SK-N-SH (cell line): Measurements from ENCODE around the gene ADAMTS14. TPM values are rescaled to one million over a fixed set of nuclear protein-coding genes. Genes with fewer than 3 reads are reported as not detected.
A peak's percentile ranks its signal among the peaks of the same experiment; 100 is the strongest.

Source experiments
- CTCF ChIA-PET: fragments of 300-600, 350-600 bp; formaldehyde crosslinking; extraction: SDS; loops from one replicate; lab custom pipeline; 2021; lab: Yijun Ruan, JAX
- POLR2A ChIA-PET: fragments of 350-600 bp; sonication (Branson Sonifier 250); formaldehyde crosslinking; extraction: SDS; loops from one replicate; lab custom pipeline; 2020; ENCODE audit warnings: antibody characterized with exemption, inconsistent platforms; lab: Yijun Ruan, JAX
- DNase-seq: peaks from one replicate; pipeline ENCODE4 v3.0.0; 2012
- H2AFZ ChIP-seq: fragments of 200-600 bp; sonication (generic); 2 replicates; pipeline ENCODE4 v1.8.1; 2016; ENCODE audit warnings: antibody characterized with exemption, mild to moderate bottlenecking, low read depth
- H3F3A ChIP-seq: fragments of 200-600 bp; sonication (generic); replicated peaks from 2 replicates; pipeline ENCODE3; 2016; ENCODE audit warnings: antibody characterized with exemption, mild to moderate bottlenecking; ENCODE audit not compliant: insufficient read depth
- H3K27ac ChIP-seq, 2 experiments: fragments of 200-500 bp in 1 of 2; fragments of 200-600 bp in 1 of 2; sonication (Bioruptor generic) in 1 of 2; sonication (generic), shearing (Covaris generic) in 1 of 2; 2 replicates each; pipeline versions ENCODE4 v1.5.1 to v1.6.1; 2014 to 2016; ENCODE audit warnings: low read depth in 2 of 2, inconsistent platforms in 1 of 2, low read length in 1 of 2, mild to moderate bottlenecking in 1 of 2, mixed read lengths in 1 of 2
- H3K27me3 ChIP-seq: fragments of 200-600 bp; sonication (generic), shearing (Covaris generic); 2 replicates; pipeline ENCODE4 v1.6.1; 2016; ENCODE audit warnings: mixed run types; ENCODE audit not compliant: insufficient read depth
- H3K36me3 ChIP-seq, 2 experiments: fragments of 200-500 bp in 1 of 2; fragments of 200-600 bp in 1 of 2; sonication (Bioruptor generic) in 1 of 2; sonication (generic) in 1 of 2; replicated peaks in 1 of 2; 2 replicates each; pipeline versions ENCODE3 to v1.5.1; 2014 to 2016; ENCODE audit warnings: low read length in 1 of 2, mild to moderate bottlenecking in 1 of 2; ENCODE audit not compliant: insufficient read depth in 2 of 2, control insufficient read depth in 1 of 2
- H3K4me1 ChIP-seq, 2 experiments: fragments of 200-500 bp in 1 of 2; fragments of 200-600 bp in 1 of 2; sonication (Bioruptor generic) in 1 of 2; sonication (generic), shearing (Covaris generic) in 1 of 2; 2 replicates each; pipeline versions ENCODE4 v1.5.1 to v1.6.1; 2014 to 2016; ENCODE audit warnings: low read depth in 1 of 2, low read length in 1 of 2, mixed run types in 1 of 2; ENCODE audit not compliant: insufficient read depth in 2 of 2, control insufficient read depth in 1 of 2
- H3K4me2 ChIP-seq: fragments of 200-600 bp; sonication (generic), shearing (Covaris generic); 2 replicates; pipeline ENCODE4 v1.6.1; 2017; ENCODE audit warnings: mixed run types
- H3K4me3 ChIP-seq, 2 experiments: fragments of 200-500 bp in 1 of 2; fragments of 200-600 bp in 1 of 2; sonication (Bioruptor generic) in 1 of 2; sonication (generic), shearing (Covaris generic) in 1 of 2; 2 replicates each; pipeline versions ENCODE4 v1.5.1 to v1.8.1; 2014 to 2016; ENCODE audit warnings: low read depth in 2 of 2, inconsistent platforms in 1 of 2, low read length in 1 of 2, mild to moderate bottlenecking in 1 of 2, mixed read lengths in 1 of 2, moderate library complexity in 1 of 2
- H3K79me2 ChIP-seq: fragments of 200-600 bp; sonication (generic); 2 replicates; pipeline ENCODE4 v1.8.1; 2017; ENCODE audit warnings: mild to moderate bottlenecking; ENCODE audit not compliant: insufficient read depth
- H3K9ac ChIP-seq: fragments of 200-600 bp; sonication (generic); 2 replicates; pipeline ENCODE4 v1.6.1; 2017; ENCODE audit warnings: mixed run types
- H3K9me2 ChIP-seq: fragments of 200-600 bp; sonication (generic); 2 replicates; pipeline ENCODE4 v1.6.1; 2017; ENCODE audit warnings: mixed run types
- H3K9me3 ChIP-seq: fragments of 200-600 bp; sonication (generic); 2 replicates; pipeline ENCODE4 v1.6.1; 2017; ENCODE audit warnings: mixed run types, mild to moderate bottlenecking, moderate library complexity
- H4K20me1 ChIP-seq: fragments of 200-600 bp; sonication (generic); 2 replicates; pipeline ENCODE4 v1.6.1; 2017; ENCODE audit warnings: mild to moderate bottlenecking, mixed run types; ENCODE audit not compliant: insufficient read depth
- CTCF ChIP-seq: fragments of 200-600 bp; sonication (generic); IDR thresholded peaks from 2 replicates; pipeline ENCODE4 v1.6.1; 2017; ENCODE audit warnings: antibody characterized with exemption, mild to moderate bottlenecking, moderate library complexity
- EZH2phosphoT487 ChIP-seq: fragments of 200-600 bp; sonication (generic); IDR thresholded peaks from 2 replicates; pipeline ENCODE4 v1.6.1; 2017; ENCODE audit warnings: low read depth, mixed run types, mild to moderate bottlenecking, antibody characterized with exemption, moderate library complexity, borderline replicate concordance
- FOXJ3 ChIP-seq: sonication (generic); formaldehyde crosslinking; IDR thresholded peaks from 2 replicates; pipeline ENCODE4 v1.5.1; 2020; ENCODE audit warnings: mild to moderate bottlenecking, missing genetic modification reagents
- FOXM1 ChIP-seq: IDR thresholded peaks from 2 replicates; pipeline ENCODE4 v1.4.0; 2012; ENCODE audit warnings: low read depth, mild to moderate bottlenecking
- GATA2 ChIP-seq: sonication (generic); formaldehyde crosslinking; IDR thresholded peaks from 2 replicates; pipeline ENCODE4 v1.5.0; 2020; ENCODE audit warnings: mild to moderate bottlenecking, missing genetic modification reagents
- NFIC ChIP-seq: IDR thresholded peaks from 2 replicates; pipeline ENCODE4 v1.4.0; 2012; ENCODE audit warnings: borderline replicate concordance
- PBX3 ChIP-seq: IDR thresholded peaks from 2 replicates; pipeline ENCODE4; 2012
- POLR2AphosphoS5 ChIP-seq: IDR thresholded peaks from 2 replicates; pipeline ENCODE4 v1.6.1; 2012; ENCODE audit warnings: low read depth, low read length
- RXRA ChIP-seq: IDR thresholded peaks from 2 replicates; pipeline ENCODE4 v1.4.0; 2012; ENCODE audit warnings: low read depth, mild to moderate bottlenecking, borderline replicate concordance
- SMC3 ChIP-seq: IDR thresholded peaks from 2 replicates; pipeline ENCODE4 v1.6.1; 2012; ENCODE audit warnings: low read depth, low read length, improper control_type of control experiment
- ZBTB33 ChIP-seq: IDR thresholded peaks from 2 replicates; pipeline ENCODE4 v1.4.0; 2012; ENCODE audit warnings: low read depth, borderline replicate concordance
- whole genome bisulfite sequencing: methylation state at CpG from one replicate; pipeline ENCODE4 v1.1.6; 2017; ENCODE audit warnings: low lambda C conversion rate; 5-methylcytosine and 5-hydroxymethylcytosine counted together
- polyA plus RNA-seq, 3 experiments: library from polyadenylated mRNA; depleted of rRNA; stranded (reverse); fragments of >200 nt; gene quantifications; 2 replicates each; pipeline ENCODE4 v1.2.3, GENCODE V29; 2012

The ADAMTS14 gene
- polyA plus RNA-seq, 1 of the 3 experiments (the other 2 are of a cell fraction), result 1.1 TPM

GRCh38 chr10:70690589-70690988 lies 18.3 kb downstream of the ADAMTS14 start:
- 71% methylated on average over 6 of the region's 11 CpGs for WGBS

GRCh38 chr10:70691611-70692010 lies 19.3 kb downstream of the ADAMTS14 start:
- no peaks in the 10 kb centered on the region for H4K20me1 ChIP-seq
- no peak overlapping the region for H2AFZ ChIP-seq
- H3K4me2 ChIP-seq, result no peak overlapping the region
- H3K4me1 ChIP-seq, result peaks cover 7 to 74% of the 10 kb centered on the region in 2 experiments
- no peaks in the 10 kb centered on the region for H3K9me2 ChIP-seq
- POLR2A ChIA-PET, result interaction anchor here (0.7 kb wide), 1 partner anchor 130 kb away, joined by 3 read pairs; no protein-coding TSS in a partner anchor
- H3F3A ChIP-seq, result peaks cover 16% of the 10 kb centered on the region
- H3K9me3 ChIP-seq, result no peaks in the 10 kb centered on the region
- TF ChIP-seq ZBTB33 (no peak), FOXJ3 (CRISPR knock-in tag) (no peak), PBX3 (no peak), EZH2phosphoT487 (no peak), NFIC (no peak), SMC3 (no peak)
- no peak for DNase-seq
- H3K9ac ChIP-seq, result no peak overlapping the region
- 0 out of 2 replicates have a peak, but pooled peaks cover under 1% of the 10 kb centered on the region for H3K27me3 ChIP-seq
- no peaks in the 10 kb centered on the region for H3K79me2 ChIP-seq
- no peak overlapping the region for H3K4me3 ChIP-seq
- no peaks in the 10 kb centered on the region for H3K36me3 ChIP-seq
- CTCF ChIA-PET, result interaction anchor here (0.8 to 1.7 kb wide), 2 partner anchors 20 to 230 kb away, joined by 3 to 7 read pairs; partner anchors contain the start of gene ADAMTS14
- H3K27ac ChIP-seq, result peak overlapping the region in 1 of 2 experiments; percentile 99; a peak in 1 of 4 replicates
- whole genome bisulfite sequencing, result 80% methylated on average over 5 of the region's 6 CpGs

More at GRCh38 chr10:70690589-70690988, 18.3 kb downstream of the ADAMTS14 start:
- H3K4me2 ChIP-seq, result no peak overlapping the region
- no peaks in the 10 kb centered on the region for H3K79me2 ChIP-seq
- POLR2A ChIA-PET, result no interaction called here
- H3K4me3 ChIP-seq, result no peak overlapping the region
- no peak for DNase-seq
- H3K9me3 ChIP-seq, result no peaks in the 10 kb centered on the region
- no peaks in the 10 kb centered on the region for H3K27me3 ChIP-seq
- no peaks in the 10 kb centered on the region for H3K9me2 ChIP-seq
- no peak overlapping the region for H3K9ac ChIP-seq
- H3K36me3 ChIP-seq, result no peaks in the 10 kb centered on the region
- TF ChIP-seq FOXM1 (no peak), POLR2AphosphoS5 (no peak), RXRA (no peak), GATA2 (peak; percentile 22; the same call in 1 of the 2 replicates), CTCF (no peak)
- H3K4me1 ChIP-seq, result peaks cover 7 to 68% of the 10 kb centered on the region in 2 experiments
- peaks cover 16% of the 10 kb centered on the region for H3F3A ChIP-seq
- CTCF ChIA-PET, result interaction anchor here (0.8 to 1.7 kb wide), 2 partner anchors 19 to 229 kb away, joined by 3 to 7 read pairs; partner anchors contain the start of gene ADAMTS14
- peak overlapping the region in 1 of 2 experiments; percentile 73; a peak in 2 of 4 replicates for H3K27ac ChIP-seq
- no peak overlapping the region for H2AFZ ChIP-seq
- no peaks in the 10 kb centered on the region for H4K20me1 ChIP-seq
